C4-2B (cell line): ENCODE data around the gene SLC6A13.

Source experiments
- CTCF ChIP-seq: fragments of 450-650 bp; conservative IDR thresholded peaks from 2 replicates; pipeline ENCODE4 v1.5.1; 2017; ENCODE audit warnings: mild to moderate bottlenecking
- ZFX ChIP-seq: fragments of 450-650 bp; IDR thresholded peaks from 2 replicates; pipeline ENCODE4 v1.6.1; 2017

GRCh38 chr12:256958-257357, 5.7 kb downstream of the SLC6A13 start:
- TF ChIP-seq CTCF, result no peak
- no peak for TF ChIP-seq ZFX
